ENCODE results near the gene ALDH18A1. TPM values are rescaled to one million over a fixed set of nuclear protein-coding genes. Genes with fewer than 3 reads are reported as not detected.
"Not testable (repeated sequence)": the region's sequence is repeated elsewhere in the genome, so short reads cannot be mapped to it uniquely, and the experiment has no call there.

Gene ALDH18A1
- total and polyA plus RNA-seq, 12 donors: 5.9 to 19.5 (median 12.9) TPM

- TF ChIP-seq, protein P1, sequence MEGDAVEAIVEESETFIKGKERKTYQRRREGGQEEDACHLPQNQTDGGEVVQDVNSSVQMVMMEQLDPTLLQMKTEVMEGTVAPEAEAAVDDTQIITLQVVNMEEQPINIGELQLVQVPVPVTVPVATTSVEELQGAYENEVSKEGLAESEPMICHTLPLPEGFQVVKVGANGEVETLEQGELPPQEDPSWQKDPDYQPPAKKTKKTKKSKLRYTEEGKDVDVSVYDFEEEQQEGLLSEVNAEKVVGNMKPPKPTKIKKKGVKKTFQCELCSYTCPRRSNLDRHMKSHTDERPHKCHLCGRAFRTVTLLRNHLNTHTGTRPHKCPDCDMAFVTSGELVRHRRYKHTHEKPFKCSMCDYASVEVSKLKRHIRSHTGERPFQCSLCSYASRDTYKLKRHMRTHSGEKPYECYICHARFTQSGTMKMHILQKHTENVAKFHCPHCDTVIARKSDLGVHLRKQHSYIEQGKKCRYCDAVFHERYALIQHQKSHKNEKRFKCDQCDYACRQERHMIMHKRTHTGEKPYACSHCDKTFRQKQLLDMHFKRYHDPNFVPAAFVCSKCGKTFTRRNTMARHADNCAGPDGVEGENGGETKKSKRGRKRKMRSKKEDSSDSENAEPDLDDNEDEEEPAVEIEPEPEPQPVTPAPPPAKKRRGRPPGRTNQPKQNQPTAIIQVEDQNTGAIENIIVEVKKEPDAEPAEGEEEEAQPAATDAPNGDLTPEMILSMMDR (IDR thresholded peaks at IDR 0.05): no peak
- no peak overlapping the region for H3K4me3 ChIP-seq
- no peaks in the 10 kb centered on the region for H3K9me3 ChIP-seq
- DNase-seq: no peak
- ATAC-seq: no peak
- H3K27ac ChIP-seq: no peak overlapping the region
- peaks cover 0 to 99% (median 55%) of the 10 kb centered on the region in 9 donors for H3K36me3 ChIP-seq
- 97% methylated on average over 1 of the region's 1 CpG for WGBS, 2 donors
- no peaks in the 10 kb centered on the region for H3K4me1 ChIP-seq
- no peaks in the 10 kb centered on the region for H3K27me3 ChIP-seq
- intact Hi-C loops (cut with DNase I): no loop called here
Measured at GRCh38 chr10:95628786-95629185, 27.7 kb downstream of the ALDH18A1 start.

DNA sequence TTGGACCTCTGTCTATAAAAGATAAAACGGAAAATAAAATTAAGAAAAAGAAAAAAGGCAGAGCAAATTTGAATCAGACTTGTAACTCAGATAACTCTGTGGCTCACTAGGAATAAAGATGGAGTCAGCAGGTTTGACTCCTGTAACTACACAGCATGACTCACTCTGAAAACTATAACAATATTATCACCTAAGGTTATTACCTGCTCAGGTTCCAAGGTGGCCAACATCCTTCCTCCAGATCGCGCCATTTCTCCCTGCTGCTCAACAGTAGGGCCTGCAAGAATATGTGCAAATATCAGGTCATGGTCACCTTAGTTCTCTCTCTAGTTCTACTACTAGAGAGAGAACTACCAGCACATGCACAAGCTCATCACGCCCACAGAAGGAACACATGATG lies 30.0 kb downstream of the ALDH18A1 start:
- TF ChIP-seq, protein P1 (IDR thresholded peaks at IDR 0.05): no peak
- intact Hi-C loops (cut with DNase I): no loop called here
- H3K4me3 ChIP-seq: no peak overlapping the region
- 93 to 96% methylated on average over 4 of the region's 4 CpGs for WGBS, 2 donors
- no peak overlapping the region for H3K27ac ChIP-seq
- peaks cover 0 to 98% (median 43%) of the 10 kb centered on the region in 9 donors for H3K36me3 ChIP-seq
- no peaks in the 10 kb centered on the region for H3K4me1 ChIP-seq
- DNase-seq (no peak), ATAC-seq (no peak)
- no peaks in the 10 kb centered on the region for H3K9me3 ChIP-seq
- no peaks in the 10 kb centered on the region for H3K27me3 ChIP-seq

DNA sequence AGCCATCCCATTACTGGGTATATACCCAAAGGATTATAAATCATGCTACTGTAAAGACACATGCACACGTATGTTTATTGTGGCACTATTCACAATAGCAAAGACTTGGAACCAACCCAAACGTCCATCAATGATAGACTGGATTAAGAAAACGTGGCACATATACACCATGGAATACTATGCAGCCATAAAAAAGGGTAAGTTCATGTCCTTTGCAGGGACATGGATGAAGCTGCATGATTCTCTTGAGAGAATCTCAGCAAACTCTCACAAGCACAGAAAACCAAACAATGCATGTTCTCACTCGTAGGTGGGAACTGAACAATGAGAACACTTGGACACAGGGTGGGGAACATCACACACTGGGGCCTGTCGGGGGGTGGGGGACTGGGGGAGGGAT lies 36.1 kb downstream of the ALDH18A1 start:
- H3K9me3 ChIP-seq; H3K4me1 ChIP-seq; H3K27me3 ChIP-seq; intact Hi-C loops (cut with DNase I); H3K4me3 ChIP-seq; ATAC-seq; H3K27ac ChIP-seq; DNase-seq: not testable (repeated sequence)
- WGBS, 2 donors: 92 to 93% methylated on average over 5 of the region's 5 CpGs
- H3K36me3 ChIP-seq: peaks cover 0 to 94% (median 56%) of the 10 kb centered on the region in 9 donors

DNA sequence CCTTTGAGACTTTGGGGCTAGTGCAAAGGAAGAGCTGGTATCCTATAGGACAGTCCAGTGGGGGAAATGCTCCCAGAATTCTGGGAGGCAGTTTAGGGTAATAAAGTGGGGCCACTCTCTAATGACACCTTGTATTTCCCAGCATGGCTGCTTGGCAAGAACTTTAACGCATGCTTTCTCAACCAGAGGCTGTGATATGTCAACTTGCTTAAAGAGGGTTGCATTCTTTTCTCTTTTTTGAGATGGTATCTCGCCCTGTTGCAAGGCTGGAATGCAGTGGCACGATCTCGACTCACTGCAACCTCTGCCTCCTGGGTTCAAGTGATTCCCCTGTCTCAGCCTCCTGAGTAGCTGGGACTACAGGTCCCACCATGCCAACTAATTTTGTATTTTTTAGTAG lies 38.4 kb downstream of the ALDH18A1 start:
- 61 to 80% methylated on average over 4 of the region's 4 CpGs for WGBS, 2 donors
- peaks cover 0 to 94% (median 48%) of the 10 kb centered on the region in 9 donors for H3K36me3 ChIP-seq

GRCh38 chr10:95616446-95616845 lies 40.1 kb downstream of the ALDH18A1 start:
- no peaks in the 10 kb centered on the region for H3K27me3 ChIP-seq
- H3K27ac ChIP-seq: no peak overlapping the region
- DNase-seq (no peak), ATAC-seq (no peak)
- no peak overlapping the region for H3K4me3 ChIP-seq
- peaks cover 0 to 8% (median 0%) of the 10 kb centered on the region in 11 donors for H3K9me3 ChIP-seq
- intact Hi-C loops (cut with DNase I): loop anchor here in 1 of 10 donors (10.0 kb wide), 1 partner anchor 402 kb away; no protein-coding TSS in a partner anchor
- 87 to 92% methylated on average over 4 of the region's 4 CpGs for WGBS, 2 donors
- H3K36me3 ChIP-seq: peaks cover 0 to 100% (median 54%) of the 10 kb centered on the region in 9 donors
- TF ChIP-seq, protein P1 (IDR thresholded peaks at IDR 0.05): no peak
- no peaks in the 10 kb centered on the region for H3K4me1 ChIP-seq

More for the DNA sequence above, 38.4 kb downstream of the ALDH18A1 start:
- Histone ChIP-seq H3K9me3 (peaks cover 0 to 8% (median 0%) of the 10 kb centered on the region in 11 donors), H3K27me3 (no peaks in the 10 kb centered on the region), H3K4me3 (no peak overlapping the region), H3K4me1 (no peaks in the 10 kb centered on the region), H3K27ac (no peak overlapping the region)
- ATAC-seq (no peak), DNase-seq (no peak)
- intact Hi-C loops (cut with DNase I): loop anchor here in 1 of 10 donors (10.0 kb wide), 1 partner anchor 403 kb away; no protein-coding TSS in a partner anchor
- TF ChIP-seq, protein P1 (IDR thresholded peaks at IDR 0.05): no peak
